Smooth muscle cell (in vitro differentiated cells): ENCODE results near the gene ANKRD63. TPM values are rescaled to one million over a fixed set of nuclear protein-coding genes. Genes with fewer than 3 reads are reported as not detected.

Source experiments
- DNase-seq: peaks from one replicate; lab custom pipeline; 2025; ENCODE audit not compliant: unreplicated experiment; lab: John Stamatoyannopoulos, UW
- H2AFZ ChIP-seq: fragments of 200-600 bp; sonication (generic); 2 replicates; pipeline ENCODE4 v1.6.0; 2016; ENCODE audit warnings: antibody characterized with exemption, low read depth, mild to moderate bottlenecking
- H3F3A ChIP-seq: fragments of 200-600 bp; sonication (generic); 2 replicates; pipeline ENCODE4 v1.6.0; 2017; ENCODE audit warnings: antibody characterized with exemption, low read depth
- H3K27ac ChIP-seq: fragments of 200-600 bp; sonication (generic); 2 replicates; pipeline ENCODE4 v1.5.1; 2016; ENCODE audit warnings: low read depth, mild to moderate bottlenecking
- H3K27me3 ChIP-seq: fragments of 200-600 bp; sonication (generic); 2 replicates; pipeline ENCODE4 v1.6.1; 2016; ENCODE audit warnings: low read depth, mild to moderate bottlenecking
- H3K36me3 ChIP-seq: fragments of 200-600 bp; sonication (generic); 2 replicates; pipeline ENCODE4 v1.5.1; 2016; ENCODE audit warnings: low read depth
- H3K4me1 ChIP-seq: fragments of 200-600 bp; sonication (generic); 2 replicates; pipeline ENCODE4 v1.5.1; 2016; ENCODE audit warnings: low read depth
- H3K4me2 ChIP-seq: fragments of 200-600 bp; sonication (generic); 2 replicates; pipeline ENCODE4 v1.6.0; 2016; ENCODE audit warnings: mild to moderate bottlenecking
- H3K4me3 ChIP-seq: fragments of 200-600 bp; sonication (generic); 2 replicates; pipeline ENCODE4 v1.5.1; 2016; ENCODE audit warnings: mild to moderate bottlenecking
- H3K79me2 ChIP-seq: fragments of 200-600 bp; sonication (generic); 2 replicates; pipeline ENCODE4 v1.6.0; 2016; ENCODE audit warnings: low read depth, mild to moderate bottlenecking
- H3K9ac ChIP-seq: fragments of 200-600 bp; sonication (generic); 2 replicates; pipeline ENCODE4 v1.6.0; 2016; ENCODE audit warnings: low read depth
- H3K9me3 ChIP-seq: fragments of 200-600 bp; sonication (generic); replicated peaks from 2 replicates; pipeline ENCODE4 v1.5.1; 2016; ENCODE audit warnings: low read depth
- H4K20me1 ChIP-seq: fragments of 200-600 bp; sonication (generic); 2 replicates; pipeline ENCODE4 v1.6.0; 2016; ENCODE audit warnings: low read depth
- WGBS: methylation state at CpG from one replicate; pipeline ENCODE4 v1.1.7; 2016; ENCODE audit warnings: low lambda C conversion rate; 5-methylcytosine and 5-hydroxymethylcytosine counted together
- polyA plus RNA-seq: library from polyadenylated mRNA; unstranded; fragments of >200 nt; fragmentation: Nextera tagmentation; extraction: Ambion mirVana; gene quantifications from 2 replicates; pipeline ENCODE4 v1.2.1, GENCODE V29; 2016
- total RNA-seq: library from RNA; depleted of rRNA; stranded (reverse); fragments of >200 nt; gene quantifications from 2 replicates; pipeline ENCODE4 v1.2.3, GENCODE V29; 2014
- TF ChIP-seq, protein P1 (sequence below): fragments of 200-600 bp; sonication (generic); IDR thresholded peaks from 2 replicates; pipeline ENCODE4 v1.5.1; 2017; ENCODE audit warnings: borderline replicate concordance, mild to moderate bottlenecking, antibody characterized with exemption; ENCODE audit not compliant: insufficient read depth, poor library complexity, severe bottlenecking

ANKRD63 gene
- total and polyA plus RNA-seq, 2 experiments from 2014 or later: not detected

DNA sequence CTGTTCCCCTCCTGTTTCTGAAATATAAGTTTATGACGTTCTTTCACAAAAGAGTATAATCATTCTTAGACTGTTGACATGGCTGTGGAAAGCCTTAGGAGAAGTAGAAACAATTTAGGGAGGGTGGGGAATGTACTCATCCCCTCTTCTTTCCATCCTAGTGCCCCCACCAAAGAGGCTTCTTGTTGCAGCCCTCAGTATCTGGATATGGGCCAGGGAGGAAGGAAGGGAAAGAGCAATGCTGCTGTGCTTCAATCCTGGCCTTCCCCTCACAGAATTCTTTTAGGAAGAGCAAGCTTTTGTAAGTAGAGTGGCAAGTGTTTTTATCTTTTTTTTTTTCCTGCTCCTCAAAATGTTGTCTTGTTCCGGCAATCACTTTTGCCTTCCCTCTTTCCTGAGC is 42.3 kb upstream of the ANKRD63 start:
- Histone ChIP-seq H3K36me3 (no peaks in the 10 kb centered on the region), H3K9ac (peak overlapping the region; percentile 69), H3K27me3 (no peaks in the 10 kb centered on the region), H3K4me1 (peaks cover 46% of the 10 kb centered on the region), H3K9me3 (no peaks in the 10 kb centered on the region), H3K4me3 (peak overlapping the region; percentile 66), H3K79me2 (peaks cover 23% of the 10 kb centered on the region), H2AFZ (no peak overlapping the region), H3F3A (peaks cover 5% of the 10 kb centered on the region), H3K4me2 (peak overlapping the region; percentile 94), H3K27ac (no peak overlapping the region), H4K20me1 (peaks cover 17% of the 10 kb centered on the region)
- TF ChIP-seq, protein P1, sequence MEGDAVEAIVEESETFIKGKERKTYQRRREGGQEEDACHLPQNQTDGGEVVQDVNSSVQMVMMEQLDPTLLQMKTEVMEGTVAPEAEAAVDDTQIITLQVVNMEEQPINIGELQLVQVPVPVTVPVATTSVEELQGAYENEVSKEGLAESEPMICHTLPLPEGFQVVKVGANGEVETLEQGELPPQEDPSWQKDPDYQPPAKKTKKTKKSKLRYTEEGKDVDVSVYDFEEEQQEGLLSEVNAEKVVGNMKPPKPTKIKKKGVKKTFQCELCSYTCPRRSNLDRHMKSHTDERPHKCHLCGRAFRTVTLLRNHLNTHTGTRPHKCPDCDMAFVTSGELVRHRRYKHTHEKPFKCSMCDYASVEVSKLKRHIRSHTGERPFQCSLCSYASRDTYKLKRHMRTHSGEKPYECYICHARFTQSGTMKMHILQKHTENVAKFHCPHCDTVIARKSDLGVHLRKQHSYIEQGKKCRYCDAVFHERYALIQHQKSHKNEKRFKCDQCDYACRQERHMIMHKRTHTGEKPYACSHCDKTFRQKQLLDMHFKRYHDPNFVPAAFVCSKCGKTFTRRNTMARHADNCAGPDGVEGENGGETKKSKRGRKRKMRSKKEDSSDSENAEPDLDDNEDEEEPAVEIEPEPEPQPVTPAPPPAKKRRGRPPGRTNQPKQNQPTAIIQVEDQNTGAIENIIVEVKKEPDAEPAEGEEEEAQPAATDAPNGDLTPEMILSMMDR: no peak
- DNase-seq: no peak
- WGBS: 83% methylated on average over 2 of the region's 2 CpGs

DNA sequence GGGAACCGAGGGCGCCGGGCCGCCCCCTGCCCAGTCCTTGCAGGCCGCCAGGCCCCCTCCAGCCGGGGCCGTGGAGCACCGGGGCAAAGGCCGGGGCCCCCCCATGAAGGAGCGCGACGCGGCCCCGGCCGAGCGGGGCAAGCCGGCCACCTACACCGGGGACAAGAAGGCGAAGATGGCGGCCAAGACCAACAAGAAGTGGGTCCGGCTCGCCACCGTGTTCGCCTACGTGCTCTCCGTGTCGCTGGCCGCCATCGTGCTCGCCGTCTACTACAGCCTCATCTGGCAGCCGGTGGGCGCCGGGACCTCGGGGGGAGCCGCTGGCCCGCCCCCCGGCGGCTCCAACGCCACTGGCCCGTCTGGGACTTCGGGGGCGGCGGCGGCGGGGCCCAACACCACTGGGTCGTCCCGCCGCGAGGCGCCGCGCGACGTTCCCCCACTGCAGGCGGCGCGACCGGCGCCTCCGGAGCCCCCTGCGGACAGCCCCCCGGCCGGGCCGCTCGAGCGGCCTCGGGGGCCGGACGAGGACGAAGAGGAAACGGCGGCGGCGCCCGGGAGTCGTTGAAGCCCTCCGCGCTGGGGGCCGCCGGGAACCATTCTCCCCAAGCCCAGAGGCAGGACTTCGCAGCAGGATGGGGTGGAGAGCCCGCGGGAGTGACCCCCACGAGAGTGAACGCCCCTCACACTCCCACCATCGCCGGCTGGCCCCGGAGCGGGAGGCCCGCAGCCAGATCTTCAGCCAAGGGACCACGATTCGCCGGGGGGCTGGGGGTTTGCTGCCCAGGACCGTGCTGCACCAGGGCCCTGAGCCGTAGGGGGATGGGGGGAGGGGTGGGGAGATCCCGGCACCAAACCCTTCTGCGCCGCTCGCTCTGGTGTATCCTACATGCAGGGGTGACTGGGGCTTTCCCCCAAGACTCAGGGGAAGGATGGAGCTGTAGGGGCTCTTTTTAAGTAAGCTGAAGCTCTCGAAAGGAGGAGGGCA is 41.4 kb upstream of the ANKRD63 start:
- Histone ChIP-seq H3K36me3 (no peaks in the 10 kb centered on the region), H2AFZ (no peak overlapping the region), H3K9ac (peak overlapping the region; percentile 69), H3K27ac (no peak overlapping the region), H3F3A (no peaks in the 10 kb centered on the region), H3K79me2 (peaks cover 23% of the 10 kb centered on the region), H3K9me3 (no peaks in the 10 kb centered on the region), H3K27me3 (no peaks in the 10 kb centered on the region), H3K4me1 (peaks cover 43% of the 10 kb centered on the region), H4K20me1 (peaks cover 17% of the 10 kb centered on the region), H3K4me2 (peak overlapping the region; percentile 94), H3K4me3 (peak overlapping the region; percentile 66)
- WGBS: 1% methylated on average over 61 of the region's 101 CpGs
- DNase-seq: no peak
- TF ChIP-seq, protein P1: no peak

DNA sequence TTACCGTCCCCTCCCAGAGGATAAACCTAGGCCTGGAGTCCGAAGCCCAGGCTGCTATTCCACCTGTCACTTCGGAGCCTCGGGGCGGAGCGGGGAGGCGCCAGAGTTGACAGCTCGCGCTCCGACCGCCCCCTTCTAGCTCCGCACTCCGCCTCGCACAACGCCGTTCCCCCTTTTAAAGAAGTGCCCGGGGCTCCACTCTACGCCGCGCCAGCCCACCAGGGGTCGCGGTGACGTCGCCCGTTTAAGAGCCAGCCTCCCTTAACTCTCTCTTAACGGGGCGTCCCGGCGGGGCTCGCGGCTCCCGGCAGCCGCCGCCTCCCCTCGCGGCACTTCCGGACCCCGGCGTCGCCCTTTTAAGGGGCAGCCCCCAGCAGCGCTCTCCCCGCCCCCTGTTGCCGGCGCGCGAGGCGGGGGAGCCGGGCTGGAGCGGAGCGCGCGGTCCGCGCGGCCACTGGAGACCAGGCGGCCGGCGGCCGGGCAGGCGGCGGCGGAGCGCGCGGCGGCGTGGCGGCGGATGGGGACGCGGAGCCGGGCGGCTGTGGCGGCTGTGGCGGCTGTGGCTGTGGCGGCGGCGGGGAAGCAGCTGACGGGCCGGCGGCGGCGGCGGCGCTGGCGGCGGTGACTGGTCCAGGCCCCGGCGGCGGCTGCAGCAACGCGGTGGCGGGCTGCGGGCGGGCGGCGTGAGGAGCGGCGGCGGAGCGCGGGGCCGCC is 40.5 kb upstream of the ANKRD63 start, which contains the start of gene INAFM2:
TSS of gene INAFM2 (plus strand) at position 454 of the 714 bp plus-strand sequence. CDS start 364 bp downstream, outside the sequence.
- Histone ChIP-seq H3K9ac (peak within 1 kb of the TSS; percentile 69), H3K4me3 (peak within 1 kb of the TSS; percentile 66), H2AFZ (no peak within 1 kb of the TSS), H3K4me1 (peaks cover 40% of the 10 kb centered on the region), H3F3A (no peaks in the 10 kb centered on the region), H3K36me3 (no peaks in the 10 kb centered on the region), H3K27me3 (no peaks in the 10 kb centered on the region), H3K79me2 (peaks cover 23% of the 10 kb centered on the region), H3K9me3 (no peaks in the 10 kb centered on the region), H3K27ac (no peak within 1 kb of the TSS), H4K20me1 (peaks cover 17% of the 10 kb centered on the region), H3K4me2 (peak within 1 kb of the TSS; percentile 94)
- WGBS: 3% methylated on average over 48 of the region's 103 CpGs
- TF ChIP-seq, protein P1: peak; percentile 67
- DNase-seq: peak; percentile 75
